Rectal smooth muscle tissue (tissue), 1 donor: ENCODE results near the gene OTUD5.

ENCODE experiments used
- H3K27ac ChIP-seq: one replicate; pipeline ENCODE4 v1.7.0; 2013; ENCODE audit warnings: low read depth, low read length, inconsistent platforms
- H3K27me3 ChIP-seq: one replicate; pipeline ENCODE4 v1.7.0; 2013; ENCODE audit warnings: low read length; ENCODE audit not compliant: control insufficient read depth, insufficient read depth
- H3K36me3 ChIP-seq: one replicate; pipeline ENCODE4 v1.7.0; 2013; ENCODE audit warnings: low read length; ENCODE audit not compliant: control insufficient read depth, insufficient read depth
- H3K4me1 ChIP-seq: one replicate; pipeline ENCODE4 v1.7.0; 2013; ENCODE audit warnings: low read length; ENCODE audit not compliant: control insufficient read depth, insufficient read depth
- H3K4me3 ChIP-seq: one replicate; pipeline ENCODE4 v1.7.0; 2013; ENCODE audit warnings: low read length
- H3K9ac ChIP-seq: one replicate; pipeline ENCODE4 v1.7.0; 2013; ENCODE audit warnings: low read length

The OTUD5 gene

GRCh38 chrX:48923771-48924170 is 33.6 kb downstream of the OTUD5 start:
- no peak overlapping the region for H3K4me3 ChIP-seq
- no peak overlapping the region for H3K9ac ChIP-seq
- no peaks in the 10 kb centered on the region for H3K27me3 ChIP-seq
- H3K27ac ChIP-seq = no peak overlapping the region
- no peaks in the 10 kb centered on the region for H3K4me1 ChIP-seq
- H3K36me3 ChIP-seq = no peaks in the 10 kb centered on the region

- Histone ChIP-seq H3K9ac (no peak overlapping the region), H3K27me3 (no peaks in the 10 kb centered on the region), H3K27ac (no peak overlapping the region), H3K4me3 (no peak overlapping the region), H3K4me1 (no peaks in the 10 kb centered on the region), H3K36me3 (no peaks in the 10 kb centered on the region)
Observed at GRCh38 chrX:48920718-48921104, 36.7 kb downstream of the OTUD5 start.

GRCh38 chrX:48919947-48920717 is 37.3 kb downstream of the OTUD5 start:
- H3K9ac ChIP-seq = no peak overlapping the region
- no peak overlapping the region for H3K27ac ChIP-seq
- H3K27me3 ChIP-seq = no peaks in the 10 kb centered on the region
- H3K4me3 ChIP-seq = no peak overlapping the region
- no peaks in the 10 kb centered on the region for H3K36me3 ChIP-seq
- H3K4me1 ChIP-seq = no peaks in the 10 kb centered on the region

- Histone ChIP-seq H3K27ac (peak overlapping the region; percentile 45), H3K9ac (no peak overlapping the region), H3K4me3 (peak overlapping the region; percentile 58), H3K27me3 (no peaks in the 10 kb centered on the region), H3K4me1 (no peaks in the 10 kb centered on the region), H3K36me3 (peaks cover under 1% of the 10 kb centered on the region)
Observed at GRCh38 chrX:48919360-48919841, 38.0 kb downstream of the OTUD5 start.

GRCh38 chrX:48918643-48919340 is 38.6 kb downstream of the OTUD5 start, which contains the start of gene PIM2:
Gene PIM2 (minus strand): TSS chrX:48919024. CDS start chrX:48918834, 190 bp downstream.
- Histone ChIP-seq H3K27ac (peak within 1 kb of the TSS; percentile 45), H3K9ac (peak within 1 kb of the TSS; percentile 10), H3K27me3 (no peaks in the 10 kb centered on the region), H3K36me3 (peaks cover 4% of the 10 kb centered on the region), H3K4me1 (no peaks in the 10 kb centered on the region), H3K4me3 (peak within 1 kb of the TSS; percentile 58)

GRCh38 chrX:48918301-48918642 is 39.1 kb downstream of the OTUD5 start:
- peaks cover 4% of the 10 kb centered on the region for H3K36me3 ChIP-seq
- H3K27me3 ChIP-seq = no peaks in the 10 kb centered on the region
- H3K4me3 ChIP-seq = peak overlapping the region; percentile 58
- no peaks in the 10 kb centered on the region for H3K4me1 ChIP-seq
- peak overlapping the region; percentile 10 for H3K9ac ChIP-seq
- H3K27ac ChIP-seq = peak overlapping the region; percentile 38

- H3K36me3 ChIP-seq = peaks cover 4% of the 10 kb centered on the region
- H3K4me1 ChIP-seq = no peaks in the 10 kb centered on the region
- no peaks in the 10 kb centered on the region for H3K27me3 ChIP-seq
- H3K9ac ChIP-seq = no peak overlapping the region
- peak overlapping the region; percentile 58 for H3K4me3 ChIP-seq
- no peak overlapping the region for H3K27ac ChIP-seq
Observed at GRCh38 chrX:48917139-48918001, 40.0 kb downstream of the OTUD5 start.

GRCh38 chrX:48914593-48915493 is 42.6 kb downstream of the OTUD5 start:
- Histone ChIP-seq H3K27ac (no peak overlapping the region), H3K36me3 (peaks cover 4% of the 10 kb centered on the region), H3K4me3 (peak overlapping the region; percentile 23), H3K27me3 (no peaks in the 10 kb centered on the region), H3K9ac (no peak overlapping the region), H3K4me1 (no peaks in the 10 kb centered on the region)

- Histone ChIP-seq H3K4me3 (no peak overlapping the region), H3K27me3 (no peaks in the 10 kb centered on the region), H3K9ac (no peak overlapping the region), H3K36me3 (peaks cover 4% of the 10 kb centered on the region), H3K27ac (no peak overlapping the region), H3K4me1 (no peaks in the 10 kb centered on the region)
Observed at GRCh38 chrX:48913605-48914366, 43.6 kb downstream of the OTUD5 start.

GRCh38 chrX:48911412-48912182 is 45.8 kb downstream of the OTUD5 start, which contains the start of gene SLC35A2:
Gene SLC35A2 (minus strand): TSS chrX:48911646. CDS start chrX:48911636, 10 bp downstream.
- no peaks in the 10 kb centered on the region for H3K27me3 ChIP-seq
- peak within 1 kb of the TSS; percentile 56 for H3K9ac ChIP-seq
- H3K4me3 ChIP-seq = peak within 1 kb of the TSS; percentile 86
- H3K36me3 ChIP-seq = peaks cover 4% of the 10 kb centered on the region
- H3K27ac ChIP-seq = peak within 1 kb of the TSS; percentile 48
- H3K4me1 ChIP-seq = no peaks in the 10 kb centered on the region
